Measurements from ENCODE around the gene PLEKHM1.

The PLEKHM1 gene

DNA sequence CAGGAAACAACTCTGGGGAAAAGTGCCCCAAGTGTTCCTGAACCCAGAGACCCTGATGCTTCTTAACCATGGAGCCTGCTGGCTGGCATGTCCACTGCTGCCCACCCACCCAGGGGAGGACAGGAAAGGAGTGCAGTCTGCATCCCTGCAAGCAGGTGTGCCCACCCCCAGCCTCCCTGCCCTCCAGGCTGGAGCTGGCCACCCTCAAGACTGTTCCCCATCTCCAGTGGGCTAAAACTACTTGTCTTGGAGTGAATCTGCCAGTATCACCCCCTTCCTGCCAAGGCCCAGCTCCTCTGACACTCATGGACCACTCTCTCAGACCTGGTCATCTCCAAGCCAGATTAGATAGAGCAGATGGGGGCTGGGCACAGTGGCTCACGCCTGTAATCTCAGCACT lies 87.6 kb downstream of the PLEKHM1 start:
- DNase-seq (ENCODE audit: low read depth in 2 of 3, low spot score in 1 of 3): no peak

DNA sequence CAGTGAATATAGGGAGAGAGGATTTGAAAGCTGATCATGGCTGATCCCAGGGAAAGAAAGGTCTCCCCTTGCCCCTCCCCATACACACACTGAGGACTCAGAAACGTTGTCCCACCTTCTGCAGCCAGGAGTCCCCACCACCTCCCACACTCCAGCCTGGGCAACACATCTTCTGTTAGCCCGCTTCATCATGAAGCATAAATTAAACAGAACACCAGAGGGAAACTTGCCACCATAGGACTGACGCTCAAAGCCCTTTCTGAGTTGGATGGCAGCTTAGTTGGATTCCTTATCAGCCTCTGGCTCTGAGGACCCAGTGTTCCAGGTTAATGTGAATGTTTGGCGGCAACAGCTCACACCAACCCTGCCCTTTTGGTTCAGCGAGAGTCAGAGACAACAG lies 91.7 kb downstream of the PLEKHM1 start:
- no peak for DNase-seq (ENCODE audit: low read depth in 2 of 3, low spot score in 1 of 3)

GRCh38 chr17:45397796-45398195 lies 92.7 kb downstream of the PLEKHM1 start:
- no peak for DNase-seq (ENCODE audit: low read depth in 2 of 3, low spot score in 1 of 3)

DNA sequence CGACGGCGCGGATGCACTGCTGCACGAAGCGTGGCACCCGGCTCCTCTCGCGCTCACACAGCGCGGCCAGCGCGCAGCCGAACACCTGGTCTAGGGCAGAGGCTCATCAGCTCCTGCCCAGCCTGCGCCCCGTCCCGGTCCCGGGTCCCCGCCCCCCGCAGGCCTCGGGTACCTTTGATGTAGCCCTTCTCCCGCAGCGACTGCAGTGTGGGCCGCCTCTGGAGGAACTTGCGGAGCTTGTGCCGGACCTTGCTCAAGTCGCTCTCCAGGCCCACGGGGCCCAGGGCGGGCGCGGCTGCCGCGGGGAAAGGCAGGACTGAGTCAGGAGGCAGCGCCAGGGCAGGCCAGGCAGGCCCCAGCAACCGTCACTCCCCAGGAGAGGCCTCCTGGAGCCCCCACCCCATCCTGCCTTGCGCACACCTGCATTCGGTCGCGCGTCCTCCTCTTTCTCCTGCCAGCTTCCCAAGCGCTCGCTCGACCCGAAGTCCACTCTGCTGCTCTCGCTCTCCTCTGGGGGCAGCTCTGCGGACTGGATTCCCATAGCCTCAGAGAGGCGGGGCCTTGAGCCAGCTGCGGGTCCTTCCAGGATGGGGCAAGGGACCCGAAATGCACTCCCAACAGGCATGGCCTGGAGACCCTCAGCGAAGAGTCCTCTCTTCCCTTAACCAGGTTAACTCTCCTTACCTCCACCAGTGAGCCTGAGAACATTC lies 93.9 kb downstream of the PLEKHM1 start:
- no peak for DNase-seq (ENCODE audit: low read depth in 2 of 3, low spot score in 1 of 3)

DNA sequence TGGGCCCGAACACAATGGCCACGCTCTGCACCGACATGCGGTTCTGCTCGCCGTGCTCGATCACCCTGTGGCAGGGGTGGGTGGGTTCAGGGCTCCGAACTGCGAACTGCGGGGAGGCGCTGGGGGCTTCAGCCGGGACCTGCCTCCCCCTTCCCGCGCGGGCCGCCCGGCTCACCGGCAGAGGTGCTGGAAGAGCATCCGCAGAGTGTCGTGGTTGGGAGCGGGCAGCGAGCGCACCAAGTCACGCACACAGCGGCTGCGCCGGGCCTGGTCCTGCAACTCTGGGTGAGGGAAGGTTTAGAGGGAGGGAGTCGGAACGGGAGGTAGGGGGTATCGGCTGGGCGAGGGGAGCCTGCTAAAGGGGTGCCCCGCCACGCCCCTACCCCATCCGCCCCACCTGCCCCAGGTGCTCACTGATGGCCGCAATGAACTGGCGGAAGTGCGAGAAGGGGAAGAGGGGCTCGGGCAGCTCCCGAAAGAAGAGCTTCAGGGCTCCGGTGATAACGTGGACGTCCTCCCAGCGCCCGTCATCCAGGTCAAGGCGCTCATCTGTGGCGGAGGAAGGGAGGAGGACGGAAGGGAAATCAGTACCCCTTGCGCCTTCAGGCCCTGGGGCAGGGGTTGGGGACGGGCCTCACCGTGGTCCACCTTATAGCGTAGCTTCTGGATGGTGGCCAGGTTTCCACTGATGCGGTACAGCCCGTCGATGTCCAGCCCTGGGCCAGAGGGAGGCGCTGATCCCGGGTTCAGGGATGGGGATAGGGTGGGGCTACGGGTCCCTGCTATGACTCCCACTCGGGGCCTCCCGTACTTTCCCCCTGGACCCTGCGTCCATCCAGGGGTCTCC lies 94.7 kb downstream of the PLEKHM1 start:
- no peak for DNase-seq (ENCODE audit: low read depth in 2 of 3, low spot score in 1 of 3)

DNA sequence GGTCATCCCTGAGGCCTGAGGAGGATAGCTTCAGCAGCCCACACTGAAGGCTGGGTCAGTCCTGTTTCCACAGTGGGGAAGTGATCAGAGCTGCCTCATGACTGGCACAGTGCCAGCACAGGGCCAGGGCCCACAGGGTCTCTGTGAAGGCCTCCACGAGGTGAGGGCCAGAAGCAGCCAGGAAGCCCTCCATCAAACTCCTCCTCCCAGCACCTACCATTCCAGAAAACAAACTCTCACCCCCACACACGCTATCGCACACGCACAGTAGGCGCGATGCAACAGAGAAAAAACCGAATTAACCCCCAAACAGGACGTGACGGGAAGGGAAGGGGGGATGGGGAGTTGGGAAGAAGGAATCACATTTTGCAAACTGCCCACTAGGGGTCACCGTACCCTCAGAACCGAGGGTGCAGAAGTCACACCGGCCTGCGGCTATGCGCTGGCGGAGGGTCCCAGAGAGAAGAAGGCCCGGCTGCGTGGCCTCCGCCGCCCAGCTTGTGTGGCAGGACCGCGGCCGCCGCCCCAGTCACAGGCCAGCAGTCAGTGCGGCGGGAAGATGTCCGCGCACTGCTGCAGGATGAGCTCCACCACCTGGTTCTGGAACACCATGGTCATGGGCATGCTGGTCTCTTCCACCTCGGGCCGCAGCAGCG lies 95.5 kb downstream of the PLEKHM1 start:
- peak in 1 of 3 donors; percentile 26 for DNase-seq (ENCODE audit: low read depth in 2 of 3, low spot score in 1 of 3)

DNA sequence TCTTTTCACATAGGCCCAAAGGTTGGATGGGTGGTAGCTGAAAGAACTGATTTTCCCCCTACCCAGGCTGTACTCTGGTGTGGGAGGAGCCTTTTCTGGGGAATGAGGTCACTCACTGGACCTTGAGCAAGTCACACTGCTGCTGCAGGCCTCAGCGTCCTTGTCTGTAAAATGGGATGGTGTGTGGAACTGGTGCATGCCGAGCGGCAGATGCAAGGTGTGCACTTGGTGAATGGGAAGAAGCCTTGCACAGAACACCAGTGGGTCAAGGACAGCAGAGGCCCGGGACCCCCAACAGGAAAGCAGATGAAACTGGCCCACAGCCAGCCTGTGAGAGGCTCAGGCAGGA lies 96.0 kb downstream of the PLEKHM1 start:
- no peak for DNase-seq (ENCODE audit: low read depth in 2 of 3, low spot score in 1 of 3)

- DNase-seq (ENCODE audit: low read depth in 2 of 3, low spot score in 1 of 3): no peak
These were observed 96.4 kb downstream of the PLEKHM1 start for GRCh38 chr17:45394091-45394490.

- DNase-seq (ENCODE audit: low read depth in 2 of 3, low spot score in 1 of 3): no peak
These were observed 97.1 kb downstream of the PLEKHM1 start for GRCh38 chr17:45393411-45393810.

DNA sequence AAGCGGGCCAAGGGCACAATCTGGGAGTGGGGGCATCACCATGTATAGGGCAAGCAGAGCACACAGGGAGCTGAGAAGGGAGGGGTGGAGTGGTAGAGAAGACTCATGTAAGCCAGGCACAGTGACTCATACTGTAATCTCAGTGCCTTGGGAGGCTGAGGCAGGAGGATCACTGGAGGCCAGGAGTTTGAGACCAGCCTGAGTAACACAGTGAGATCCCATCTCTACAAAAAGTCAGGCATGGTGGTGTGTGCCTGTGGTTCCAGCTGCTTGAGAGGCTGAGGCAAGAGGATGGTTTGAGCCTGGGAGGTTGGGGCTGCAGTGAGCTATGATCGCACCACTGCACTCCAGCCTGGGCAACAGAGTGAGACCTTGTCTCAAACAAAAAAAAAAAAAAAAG lies 98.6 kb downstream of the PLEKHM1 start:
- DNase-seq (ENCODE audit: low read depth in 2 of 3, low spot score in 1 of 3): no peak

DNA sequence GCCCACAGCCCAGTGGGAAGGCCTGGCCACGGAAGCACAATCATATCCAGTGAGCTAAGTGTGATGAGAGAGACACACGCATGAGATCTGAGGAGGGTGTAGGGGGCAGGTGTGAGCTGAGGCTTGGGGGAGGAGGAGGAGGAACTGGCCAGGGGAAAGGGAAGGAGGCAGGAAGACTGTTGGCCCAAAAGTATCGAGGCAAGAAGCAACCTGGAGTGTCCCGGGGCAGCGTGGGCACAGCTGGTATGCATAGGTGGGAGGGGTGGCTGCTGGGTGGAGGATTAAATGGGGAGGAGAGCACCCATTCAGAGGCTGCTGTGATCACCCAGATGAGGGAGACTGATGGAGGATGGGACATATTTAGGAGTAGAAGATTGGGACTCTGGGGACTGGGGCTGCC lies 99.2 kb downstream of the PLEKHM1 start:
- DNase-seq (ENCODE audit: low read depth in 2 of 3, low spot score in 1 of 3): no peak

GRCh38 chr17:45389354-45389753 lies 101.2 kb downstream of the PLEKHM1 start:
- no peak for DNase-seq (ENCODE audit: low read depth in 2 of 3, low spot score in 1 of 3)

GRCh38 chr17:45388604-45389325 lies 101.8 kb downstream of the PLEKHM1 start:
- no peak for DNase-seq (ENCODE audit: low read depth in 2 of 3, low spot score in 1 of 3)

DNA sequence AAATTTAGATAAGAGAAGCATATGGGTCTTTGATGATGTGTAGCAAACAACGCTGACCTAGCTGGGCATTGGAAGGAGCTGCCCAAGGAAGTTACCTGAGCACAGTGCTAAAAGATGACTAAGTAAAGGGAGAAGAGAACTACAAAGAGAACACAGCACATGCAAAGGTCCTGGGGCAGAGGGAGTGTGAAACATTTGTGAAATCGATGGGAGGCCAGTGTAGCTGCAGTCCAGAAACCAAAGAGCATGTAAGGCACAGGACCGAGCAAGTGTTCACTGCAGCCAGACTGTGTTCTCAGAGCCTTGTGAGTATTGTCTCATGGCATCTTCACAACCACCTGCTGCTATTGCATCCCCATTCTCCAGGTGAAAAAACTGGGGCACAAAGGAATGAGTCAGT lies 102.8 kb downstream of the PLEKHM1 start:
- DNase-seq (ENCODE audit: low read depth in 2 of 3, low spot score in 1 of 3): no peak

GRCh38 chr17:45386178-45386577 lies 104.3 kb downstream of the PLEKHM1 start:
- DNase-seq (ENCODE audit: low read depth in 2 of 3, low spot score in 1 of 3): no peak

Measured in stimulated activated CD4-positive, alpha-beta T cell treated with anti-CD3 and anti-CD28 coated beads, Interleukin-12 subunit alpha, Interleukin-12 subunit beta, amount 100 ng/mL, for 48 hours (primary cell).